Epithelial cell of proximal tubule (primary cell): ENCODE measurements around the gene ZP2. TPM values are rescaled to one million over a fixed set of nuclear protein-coding genes. Genes with fewer than 3 reads are reported as not detected.

ENCODE experiments used
- DNase-seq: peaks from one replicate; pipeline ENCODE4 v3.0.0-alpha.2; 2011; ENCODE audit warnings: low read depth
- H3K4me3 ChIP-seq: 2 replicates; pipeline ENCODE4 v1.5.1; 2011; ENCODE audit warnings: low read depth, mild to moderate bottlenecking, low read length
- CTCF ChIP-seq: conservative IDR thresholded peaks from 2 replicates; pipeline ENCODE4 v1.5.1; 2012; ENCODE audit warnings: low read depth, mild to moderate bottlenecking, low read length
- total RNA-seq: library from RNA; depleted of rRNA; stranded (reverse); fragments of >200 nt; gene quantifications from 2 replicates; pipeline ENCODE4 v1.2.3, GENCODE V29; 2015

ZP2 gene
- total RNA-seq, 1 donor from 2014 or later = not detected

GRCh38 chr16:21150375-21151001 lies 60.9 kb downstream of the ZP2 start, which contains the start of gene DNAH3:
TSS of gene DNAH3 (minus strand) at chr16:21150846. CDS start at chr16:21150319, 527 bp downstream.
- DNase-seq = peak; percentile 84
- TF ChIP-seq CTCF = no peak
- H3K4me3 ChIP-seq = no peak within 1 kb of the TSS

Other genes with a start within 250 kb of the ZP2 start
- gene DNAH3, start 60.7 kb downstream of the ZP2 start, total RNA-seq = not detected in 2 replicates
- gene LDAF1, start 52.9 kb downstream of the ZP2 start, total RNA-seq = 26.0 and 55.3 TPM in 2 replicates
- gene ANKS4B, start 22.1 kb upstream of the ZP2 start, total RNA-seq = not detected in 2 replicates
- 0.14 and 17.0 TPM in 2 replicates for gene CRYM, start 66.7 kb upstream of the ZP2 start, total RNA-seq